ENCODE results near the gene TMEM178A.
"Not testable (repeated sequence)": the region's sequence is repeated elsewhere in the genome, so short reads cannot be mapped to it uniquely, and the experiment has no call there.

Gene TMEM178A

DNA sequence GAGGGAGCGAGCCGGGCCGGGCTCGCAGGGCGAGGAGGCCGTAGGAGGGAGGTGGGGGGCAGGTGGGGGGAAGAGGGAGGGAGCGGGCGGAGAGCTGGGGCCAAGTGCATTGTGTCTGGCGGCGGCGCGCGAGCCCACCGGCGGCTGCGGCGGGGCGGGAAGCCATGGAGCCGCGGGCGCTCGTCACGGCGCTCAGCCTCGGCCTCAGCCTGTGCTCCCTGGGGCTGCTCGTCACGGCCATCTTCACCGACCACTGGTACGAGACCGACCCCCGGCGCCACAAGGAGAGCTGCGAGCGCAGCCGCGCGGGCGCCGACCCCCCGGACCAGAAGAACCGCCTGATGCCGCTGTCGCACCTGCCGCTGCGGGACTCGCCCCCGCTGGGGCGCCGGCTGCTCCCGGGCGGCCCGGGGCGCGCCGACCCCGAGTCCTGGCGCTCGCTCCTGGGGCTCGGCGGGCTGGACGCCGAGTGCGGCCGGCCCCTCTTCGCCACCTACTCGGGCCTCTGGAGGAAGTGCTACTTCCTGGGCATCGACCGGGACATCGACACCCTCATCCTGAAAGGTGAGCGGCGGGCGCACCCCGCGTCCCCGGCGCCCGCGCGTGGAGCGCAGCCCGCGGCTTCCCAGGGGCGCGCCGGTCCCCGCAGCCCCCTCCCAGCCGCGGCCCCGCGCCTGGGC is at the start of gene TMEM178A:
Gene TMEM178A (plus strand): TSS at position 107 of the 680 bp plus-strand sequence. CDS start 58 bp downstream, at position 165.
- no peaks in the 10 kb centered on the region; the same call in 1 of the 2 replicates for H3K4me1 ChIP-seq (ENCODE audit: control insufficient read depth, insufficient read depth, low read length)
- H3K36me3 ChIP-seq (ENCODE audit: control insufficient read depth, insufficient read depth, low read length) = no peaks in the 10 kb centered on the region
- DNase-seq (ENCODE audit: low read depth, low spot score) = no peak
- no peaks in the 10 kb centered on the region; the same call in 1 of the 2 replicates for H3K27me3 ChIP-seq (ENCODE audit: control insufficient read depth, insufficient read depth, low read length)
- no peak within 1 kb of the TSS for H3K27ac ChIP-seq (ENCODE audit: low read length)
- WGBS (ENCODE audit: insufficient coverage, insufficient read length) = no CpG with 5 or more reads among the region's 90 CpGs
- H3K9me3 ChIP-seq (ENCODE audit: control insufficient read depth, insufficient read depth, low read length) = no peaks in the 10 kb centered on the region
- H3K4me3 ChIP-seq (ENCODE audit: low read length) = peak within 1 kb of the TSS; percentile 77

GRCh38 chr2:39618236-39618635 is 47.5 kb upstream of the TMEM178A start:
- H3K9me3 ChIP-seq (ENCODE audit: control insufficient read depth, insufficient read depth, low read length) = no peaks in the 10 kb centered on the region
- WGBS (ENCODE audit: insufficient coverage, insufficient read length) = no CpG with 5 or more reads among the region's 1 CpG
- H3K4me1 ChIP-seq (ENCODE audit: control insufficient read depth, insufficient read depth, low read length) = peaks cover 4% of the 10 kb centered on the region; the same call in 1 of the 2 replicates

GRCh38 chr2:39618736-39619135 is 47.0 kb upstream of the TMEM178A start:
- no peaks in the 10 kb centered on the region for H3K9me3 ChIP-seq (ENCODE audit: control insufficient read depth, insufficient read depth, low read length)
- no CpG with 5 or more reads among the region's 2 CpGs for WGBS (ENCODE audit: insufficient coverage, insufficient read length)
- H3K27me3 ChIP-seq (ENCODE audit: control insufficient read depth, insufficient read depth, low read length) = no peaks in the 10 kb centered on the region
- peaks cover 4% of the 10 kb centered on the region; the same call in 1 of the 2 replicates for H3K4me1 ChIP-seq (ENCODE audit: control insufficient read depth, insufficient read depth, low read length)
- DNase-seq (ENCODE audit: low read depth, low spot score) = no peak
- H3K27ac ChIP-seq (ENCODE audit: low read length) = no peak overlapping the region
- no peak overlapping the region for H3K4me3 ChIP-seq (ENCODE audit: low read length)
- H3K36me3 ChIP-seq (ENCODE audit: control insufficient read depth, insufficient read depth, low read length) = no peaks in the 10 kb centered on the region

More at GRCh38 chr2:39618236-39618635, 47.5 kb upstream of the TMEM178A start:
- Histone ChIP-seq H3K36me3 (ENCODE audit: control insufficient read depth, insufficient read depth, low read length) (no peaks in the 10 kb centered on the region), H3K27me3 (ENCODE audit: control insufficient read depth, insufficient read depth, low read length) (no peaks in the 10 kb centered on the region), H3K27ac (ENCODE audit: low read length) (no peak overlapping the region), H3K4me3 (ENCODE audit: low read length) (no peak overlapping the region)
- no peak for DNase-seq (ENCODE audit: low read depth, low spot score)

- no peaks in the 10 kb centered on the region for H3K36me3 ChIP-seq (ENCODE audit: control insufficient read depth, insufficient read depth, low read length)
- no peak overlapping the region for H3K4me3 ChIP-seq (ENCODE audit: low read length)
- H3K4me1 ChIP-seq (ENCODE audit: control insufficient read depth, insufficient read depth, low read length) = peaks cover 4% of the 10 kb centered on the region; the same call in 1 of the 2 replicates
- no peak overlapping the region for H3K27ac ChIP-seq (ENCODE audit: low read length)
- WGBS (ENCODE audit: insufficient coverage, insufficient read length) = no CpG with 5 or more reads among the region's 6 CpGs
- H3K27me3 ChIP-seq (ENCODE audit: control insufficient read depth, insufficient read depth, low read length) = no peaks in the 10 kb centered on the region
- no peaks in the 10 kb centered on the region for H3K9me3 ChIP-seq (ENCODE audit: control insufficient read depth, insufficient read depth, low read length)
- DNase-seq (ENCODE audit: low read depth, low spot score) = no peak
Measured at GRCh38 chr2:39620067-39620466, 45.6 kb upstream of the TMEM178A start.

GRCh38 chr2:39621596-39621995 is 44.1 kb upstream of the TMEM178A start:
- Histone ChIP-seq H3K4me3 (ENCODE audit: low read length) (no peak overlapping the region), H3K9me3 (ENCODE audit: control insufficient read depth, insufficient read depth, low read length) (no peaks in the 10 kb centered on the region), H3K36me3 (ENCODE audit: control insufficient read depth, insufficient read depth, low read length) (no peaks in the 10 kb centered on the region), H3K4me1 (ENCODE audit: control insufficient read depth, insufficient read depth, low read length) (no peaks in the 10 kb centered on the region), H3K27me3 (ENCODE audit: control insufficient read depth, insufficient read depth, low read length) (no peaks in the 10 kb centered on the region), H3K27ac (ENCODE audit: low read length) (no peak overlapping the region)
- no peak for DNase-seq (ENCODE audit: low read depth, low spot score)
- no CpG with 5 or more reads among the region's 2 CpGs for WGBS (ENCODE audit: insufficient coverage, insufficient read length)

DNA sequence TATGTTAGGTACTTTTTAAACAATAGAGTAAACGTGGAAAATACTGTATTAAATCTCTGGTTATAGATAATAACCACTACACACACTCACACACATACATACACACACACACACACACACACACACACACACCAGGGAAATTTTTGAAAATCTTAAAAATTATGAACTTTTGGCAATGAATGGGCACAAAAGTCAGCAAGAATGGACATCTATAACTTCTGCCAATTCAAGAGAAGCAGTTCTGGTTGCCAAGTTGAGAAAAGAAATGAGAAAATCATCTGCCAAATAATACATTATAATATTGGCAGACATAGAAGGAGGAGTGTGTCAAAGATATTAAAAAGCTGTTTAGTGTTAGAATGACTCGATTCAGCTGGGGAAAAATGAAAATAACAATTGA is 42.9 kb upstream of the TMEM178A start:
- Histone ChIP-seq H3K9me3 (ENCODE audit: control insufficient read depth, insufficient read depth, low read length) (no peaks in the 10 kb centered on the region), H3K27ac (ENCODE audit: low read length) (no peak overlapping the region), H3K36me3 (ENCODE audit: control insufficient read depth, insufficient read depth, low read length) (no peaks in the 10 kb centered on the region), H3K27me3 (ENCODE audit: control insufficient read depth, insufficient read depth, low read length) (no peaks in the 10 kb centered on the region), H3K4me1 (ENCODE audit: control insufficient read depth, insufficient read depth, low read length) (no peaks in the 10 kb centered on the region), H3K4me3 (ENCODE audit: low read length) (no peak overlapping the region)
- no CpG with 5 or more reads among the region's 2 CpGs for WGBS (ENCODE audit: insufficient coverage, insufficient read length)
- no peak for DNase-seq (ENCODE audit: low read depth, low spot score)

- H3K4me3 ChIP-seq (ENCODE audit: low read length) = no peak overlapping the region
- WGBS (ENCODE audit: insufficient coverage, insufficient read length) = no CpG with 5 or more reads among the region's 5 CpGs
- H3K4me1 ChIP-seq (ENCODE audit: control insufficient read depth, insufficient read depth, low read length) = no peaks in the 10 kb centered on the region
- H3K27ac ChIP-seq (ENCODE audit: low read length) = no peak overlapping the region
- no peaks in the 10 kb centered on the region for H3K36me3 ChIP-seq (ENCODE audit: control insufficient read depth, insufficient read depth, low read length)
- H3K27me3 ChIP-seq (ENCODE audit: control insufficient read depth, insufficient read depth, low read length) = no peaks in the 10 kb centered on the region
- H3K9me3 ChIP-seq (ENCODE audit: control insufficient read depth, insufficient read depth, low read length) = no peaks in the 10 kb centered on the region
- DNase-seq (ENCODE audit: low read depth, low spot score) = no peak
Measured at GRCh38 chr2:39623917-39624316, 41.8 kb upstream of the TMEM178A start.

GRCh38 chr2:39625193-39625926 is 40.4 kb upstream of the TMEM178A start:
- WGBS (ENCODE audit: insufficient coverage, insufficient read length) = no CpG with 5 or more reads among the region's 9 CpGs
- no peak for DNase-seq (ENCODE audit: low read depth, low spot score)
- no peaks in the 10 kb centered on the region for H3K9me3 ChIP-seq (ENCODE audit: control insufficient read depth, insufficient read depth, low read length)
- no peak overlapping the region for H3K27ac ChIP-seq (ENCODE audit: low read length)
- H3K27me3 ChIP-seq (ENCODE audit: control insufficient read depth, insufficient read depth, low read length) = no peaks in the 10 kb centered on the region
- H3K4me3 ChIP-seq (ENCODE audit: low read length) = no peak overlapping the region
- H3K36me3 ChIP-seq (ENCODE audit: control insufficient read depth, insufficient read depth, low read length) = no peaks in the 10 kb centered on the region
- H3K4me1 ChIP-seq (ENCODE audit: control insufficient read depth, insufficient read depth, low read length) = no peaks in the 10 kb centered on the region

GRCh38 chr2:39625927-39626270 is 39.8 kb upstream of the TMEM178A start:
- no peaks in the 10 kb centered on the region for H3K9me3 ChIP-seq (ENCODE audit: control insufficient read depth, insufficient read depth, low read length)
- H3K27ac ChIP-seq (ENCODE audit: low read length) = no peak overlapping the region
- no peaks in the 10 kb centered on the region for H3K27me3 ChIP-seq (ENCODE audit: control insufficient read depth, insufficient read depth, low read length)
- no CpG with 5 or more reads among the region's 5 CpGs for WGBS (ENCODE audit: insufficient coverage, insufficient read length)
- H3K4me3 ChIP-seq (ENCODE audit: low read length) = no peak overlapping the region
- H3K36me3 ChIP-seq (ENCODE audit: control insufficient read depth, insufficient read depth, low read length) = no peaks in the 10 kb centered on the region
- H3K4me1 ChIP-seq (ENCODE audit: control insufficient read depth, insufficient read depth, low read length) = no peaks in the 10 kb centered on the region
- no peak for DNase-seq (ENCODE audit: low read depth, low spot score)

DNA sequence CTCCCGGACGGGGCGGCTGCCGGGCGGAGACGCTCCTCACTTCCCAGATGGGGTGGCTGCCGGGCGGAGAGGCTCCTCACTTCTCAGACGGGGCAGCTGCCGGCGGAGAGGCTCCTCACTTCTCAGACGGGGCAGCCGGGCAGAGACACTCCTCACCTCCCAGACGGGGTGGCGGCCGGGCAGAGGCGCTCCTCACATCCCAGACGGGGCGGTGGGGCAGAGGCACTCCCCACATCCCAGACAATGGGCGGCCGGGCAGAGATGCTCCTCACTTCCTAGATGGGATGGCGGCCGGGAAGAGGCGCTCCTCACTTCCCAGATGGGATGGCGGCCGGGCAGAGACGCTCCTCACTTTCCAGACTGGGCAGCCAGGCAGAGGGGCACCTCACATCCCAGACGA is 37.4 kb upstream of the TMEM178A start:
- not testable (repeated sequence) for H3K27ac ChIP-seq (ENCODE audit: low read length); H3K36me3 ChIP-seq (ENCODE audit: control insufficient read depth, insufficient read depth, low read length); H3K4me3 ChIP-seq (ENCODE audit: low read length); H3K27me3 ChIP-seq (ENCODE audit: control insufficient read depth, insufficient read depth, low read length); H3K9me3 ChIP-seq (ENCODE audit: control insufficient read depth, insufficient read depth, low read length); DNase-seq (ENCODE audit: low read depth, low spot score); H3K4me1 ChIP-seq (ENCODE audit: control insufficient read depth, insufficient read depth, low read length)
- no CpG with 5 or more reads among the region's 28 CpGs for WGBS (ENCODE audit: insufficient coverage, insufficient read length)
